Measurements from ENCODE around the gene ELMOD1.

The ELMOD1 gene

DNA sequence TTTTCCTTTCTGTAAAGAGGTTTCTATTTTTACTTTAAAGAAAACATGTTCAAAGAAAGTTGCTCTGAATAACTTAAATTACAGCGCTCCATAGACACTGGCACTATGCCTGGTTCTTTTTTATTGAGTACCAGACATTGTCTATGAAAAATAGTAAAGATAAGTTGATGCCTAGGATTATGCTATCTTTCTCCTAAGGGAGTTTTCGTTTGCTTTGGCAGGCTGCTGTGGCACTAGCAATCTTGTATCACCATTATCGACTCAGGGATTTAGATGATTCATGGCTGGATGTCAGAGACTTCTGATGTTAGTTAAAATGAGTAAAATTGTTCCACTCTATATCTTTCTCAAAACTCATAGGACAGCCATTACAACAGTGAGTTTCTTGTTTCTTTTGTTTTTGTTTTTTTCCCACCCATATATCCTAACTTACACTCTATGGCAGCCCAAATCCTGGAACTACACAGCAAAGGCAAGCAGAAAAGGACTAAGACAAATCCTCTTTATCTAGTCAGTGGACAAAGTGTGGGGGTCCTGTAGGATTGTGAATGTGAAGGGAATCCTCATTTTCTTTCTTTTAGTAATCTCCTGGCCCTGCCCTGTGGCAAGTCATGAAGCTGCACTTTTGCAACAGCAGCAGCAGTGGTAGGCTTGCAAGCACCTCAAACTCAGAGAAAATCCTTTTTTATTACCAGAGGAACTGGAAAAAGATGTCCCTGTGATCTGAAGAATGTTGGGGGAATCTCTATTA, 100.2 kb downstream of the ELMOD1 start:
- DNase-seq, result no peak

DNA sequence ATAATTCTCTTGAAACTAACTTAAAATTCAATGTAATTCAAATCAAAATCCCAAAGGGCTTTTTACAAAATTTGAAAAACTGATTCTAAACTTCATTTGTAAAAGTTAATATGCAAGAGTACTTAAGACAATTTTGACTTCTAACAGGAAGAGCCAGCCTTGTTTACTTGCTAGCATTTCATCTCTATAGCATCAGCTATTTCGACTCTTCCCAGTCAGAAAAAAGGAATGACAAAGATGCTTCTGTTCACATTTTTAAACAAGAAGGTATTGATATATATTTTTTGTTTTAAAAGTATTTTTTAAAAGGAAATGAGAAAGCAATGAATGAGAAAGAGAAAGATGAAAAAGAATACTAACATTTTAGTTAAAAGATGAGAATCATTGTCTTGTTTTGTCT, 104.5 kb downstream of the ELMOD1 start:
- no peak for DNase-seq

DNA sequence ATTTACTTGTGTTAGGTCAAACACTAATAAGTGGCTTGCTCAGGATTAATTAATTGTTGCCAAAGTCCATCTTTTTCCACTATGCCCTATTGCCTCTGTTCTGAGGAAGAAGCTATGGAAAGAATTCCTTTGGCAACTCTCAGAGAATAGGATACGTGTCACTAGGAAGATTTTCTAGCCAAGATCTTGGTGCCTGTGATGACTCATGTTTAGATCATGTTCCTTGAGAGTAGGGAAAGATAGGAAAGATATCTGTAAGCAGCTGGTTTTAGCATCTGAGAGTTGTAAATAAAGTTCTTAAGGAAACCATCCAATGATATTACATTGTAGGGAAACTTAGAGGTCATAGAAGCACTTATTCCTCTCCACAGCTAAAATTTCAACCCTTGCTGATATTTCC, 105.2 kb downstream of the ELMOD1 start:
- DNase-seq, result no peak

DNA sequence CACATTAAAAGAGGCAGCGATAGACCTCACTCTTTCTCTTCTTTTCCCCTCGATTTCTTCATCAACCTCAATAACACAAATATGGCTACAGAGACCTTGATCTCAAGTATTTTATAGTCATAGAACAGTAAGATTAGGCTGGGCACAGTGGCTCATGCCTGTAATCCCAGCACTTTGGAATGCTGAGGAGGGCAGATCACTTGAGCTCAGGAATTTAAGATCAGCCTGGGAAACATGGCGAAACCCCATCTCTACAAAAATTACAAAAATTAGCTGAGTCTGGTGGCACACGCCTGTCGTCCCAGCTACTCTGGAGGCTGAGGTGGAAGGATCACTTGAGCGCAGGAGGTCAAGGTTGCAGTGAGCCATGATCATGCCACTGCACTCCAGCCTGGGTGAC, 106.3 kb downstream of the ELMOD1 start:
- DNase-seq, result no peak

DNA sequence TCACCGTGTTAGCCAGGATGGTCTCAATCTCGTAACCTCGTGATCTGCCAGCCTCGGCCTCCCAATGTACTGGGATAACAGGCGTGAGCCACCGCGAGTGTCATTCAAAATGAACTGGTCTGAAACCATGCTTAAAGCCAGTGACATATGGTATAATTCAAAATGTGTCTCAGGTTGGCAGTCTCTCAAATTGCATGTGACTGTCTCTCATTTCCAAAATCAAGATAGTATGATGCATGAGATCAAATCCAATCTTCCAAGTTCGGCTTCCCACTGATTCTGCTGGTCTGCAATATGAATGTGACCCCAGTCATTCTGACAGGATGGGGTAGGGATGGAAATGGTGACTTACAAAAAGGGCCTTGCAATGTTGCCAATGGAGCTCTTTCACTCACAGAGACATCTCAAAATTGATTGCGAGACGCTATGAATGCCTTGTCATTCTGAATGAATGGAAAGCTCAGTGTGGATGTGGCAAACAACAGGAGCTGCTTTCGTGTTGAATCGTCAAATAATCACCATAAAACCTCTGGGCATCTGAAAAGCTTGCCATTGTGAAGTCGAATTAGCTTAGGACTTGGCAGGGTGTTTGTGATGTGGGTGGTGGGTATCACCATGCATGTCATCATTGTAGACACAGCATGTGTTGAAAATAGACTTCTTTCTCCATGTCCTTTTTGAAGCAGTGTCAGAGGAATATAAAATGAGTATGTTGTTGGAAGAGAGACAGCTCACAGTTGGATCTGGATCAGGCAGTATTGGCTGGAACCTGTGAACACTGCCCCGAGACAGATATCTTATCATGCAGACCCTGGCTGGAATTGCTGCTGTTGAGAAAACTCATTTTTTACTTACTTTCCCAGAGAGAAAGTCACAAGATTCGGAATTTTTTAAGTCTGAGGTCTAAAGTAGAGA, 108.7 kb downstream of the ELMOD1 start:
- DNase-seq, result no peak

DNA sequence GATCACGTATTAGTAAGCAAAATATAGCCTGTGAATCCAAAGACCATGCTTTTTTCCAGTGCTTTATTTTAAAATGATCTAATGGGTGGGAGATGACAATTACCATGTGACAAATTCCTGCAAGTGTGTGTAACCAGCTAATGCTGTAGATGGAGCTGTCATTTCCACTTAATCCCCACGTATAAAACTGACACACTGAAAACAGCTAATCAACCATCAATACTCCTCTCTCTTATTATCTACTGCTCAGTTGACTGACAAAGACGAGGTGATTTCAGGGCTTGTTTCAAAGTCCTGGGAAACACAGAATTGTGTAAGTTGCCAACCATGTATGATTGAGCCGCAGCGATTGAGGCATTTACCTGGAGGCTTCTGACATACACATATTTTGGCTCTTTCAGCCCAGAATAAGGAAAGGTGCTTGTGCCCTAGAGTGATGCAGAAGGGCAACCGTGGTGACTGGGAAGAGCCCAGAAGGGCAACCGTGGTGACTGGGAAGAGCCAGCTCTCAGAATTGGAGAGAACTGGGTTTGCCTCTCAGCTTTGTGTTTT, 111.2 kb downstream of the ELMOD1 start:
- no peak for DNase-seq

DNA sequence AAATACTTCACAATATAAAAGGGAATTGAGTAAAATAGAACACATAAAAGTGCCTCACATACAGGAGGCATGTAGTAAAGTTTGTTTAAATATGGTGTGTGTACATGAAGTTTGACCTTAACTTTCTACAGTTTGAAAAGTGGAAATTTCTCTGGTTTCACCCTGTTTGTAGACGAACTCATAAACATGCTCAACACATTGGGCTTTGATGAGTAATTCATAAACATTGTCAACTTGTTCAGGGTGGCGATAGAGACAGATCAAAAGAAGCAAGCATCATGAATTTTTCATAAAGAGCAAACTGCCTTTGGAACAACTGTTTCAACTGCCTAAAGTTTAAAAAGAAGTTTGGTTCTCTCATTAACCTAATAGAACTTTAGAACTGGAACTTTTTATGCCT, 111.8 kb downstream of the ELMOD1 start:
- DNase-seq, result no peak

DNA sequence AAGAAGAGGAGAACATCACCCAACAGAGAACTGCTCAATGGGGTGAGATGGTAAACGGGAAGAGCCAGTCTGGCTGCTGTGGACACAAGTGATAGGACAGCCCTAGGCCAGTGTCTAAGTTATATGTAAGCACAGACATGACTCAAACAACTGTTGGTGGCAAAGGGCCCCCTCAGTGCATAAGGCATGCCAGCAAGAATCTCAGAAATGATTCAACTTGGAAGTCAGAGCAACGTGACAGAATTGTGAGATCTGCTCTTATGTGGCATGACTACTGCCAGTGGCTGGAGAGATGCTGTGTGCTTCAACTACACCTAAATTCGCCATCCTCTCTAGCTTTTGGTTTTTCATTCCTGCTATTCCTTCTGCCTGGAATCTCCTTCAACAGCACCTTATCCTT, 113.5 kb downstream of the ELMOD1 start:
- no peak for DNase-seq

DNA sequence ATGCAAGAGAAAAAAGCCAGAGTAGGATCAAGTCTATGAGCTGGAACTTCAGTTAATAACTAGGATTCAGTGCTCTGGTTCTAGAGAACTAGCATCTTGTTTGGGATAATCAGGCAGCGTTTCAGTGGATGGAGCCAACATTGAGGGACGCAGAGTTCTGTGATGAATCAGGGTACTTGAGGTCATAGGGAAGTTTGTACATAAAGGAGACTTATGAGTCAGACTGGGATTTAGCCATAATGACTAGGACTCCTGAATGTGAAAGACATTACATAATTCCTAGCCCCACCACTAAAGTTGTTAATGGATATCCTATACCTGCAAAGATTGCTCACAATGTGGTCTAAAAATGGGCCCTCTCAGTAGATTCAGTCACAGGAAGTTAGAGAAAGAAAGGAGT, 114.1 kb downstream of the ELMOD1 start:
- DNase-seq, result no peak

DNA sequence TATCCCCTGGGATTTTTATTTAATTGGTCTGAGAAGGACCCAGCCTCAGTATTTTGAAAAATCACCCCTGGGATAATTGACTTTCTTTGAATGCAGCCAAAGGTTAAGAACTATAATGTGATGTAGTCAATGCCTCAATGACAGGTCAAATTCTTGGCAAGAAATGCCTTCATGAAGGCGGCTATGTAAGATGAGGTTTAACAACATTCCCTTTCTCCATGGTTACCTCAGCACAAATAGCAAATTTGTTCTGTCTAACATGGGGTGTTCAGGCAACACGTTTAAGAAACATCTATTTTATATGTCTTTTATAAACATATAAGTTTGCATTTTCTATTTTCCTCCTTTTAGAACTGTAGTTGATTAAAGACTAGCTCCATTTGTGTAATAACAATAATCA, 115.6 kb downstream of the ELMOD1 start:
- DNase-seq, result no peak

DNA sequence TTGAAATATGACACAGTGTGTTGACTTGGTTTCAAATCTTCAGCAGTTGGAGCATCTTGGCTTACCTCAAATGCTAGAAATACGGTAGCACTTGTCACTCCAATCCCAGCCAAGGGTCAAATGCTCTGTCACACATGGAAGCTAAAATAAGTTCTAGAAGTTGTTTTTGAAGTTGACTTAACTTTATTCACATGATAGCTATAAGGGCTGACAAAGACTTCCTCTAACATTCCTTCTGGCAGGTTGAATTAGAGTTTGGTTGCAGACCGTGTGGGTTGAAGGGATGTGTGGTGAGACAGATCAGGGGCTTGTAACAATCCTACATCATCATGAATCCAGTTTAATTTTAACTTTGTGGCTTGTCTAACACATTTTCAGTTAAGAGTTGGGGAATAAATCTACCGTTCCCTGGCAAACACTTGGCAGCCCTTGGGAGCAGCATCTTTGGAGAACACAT, 116.3 kb downstream of the ELMOD1 start:
- no peak for DNase-seq

DNA sequence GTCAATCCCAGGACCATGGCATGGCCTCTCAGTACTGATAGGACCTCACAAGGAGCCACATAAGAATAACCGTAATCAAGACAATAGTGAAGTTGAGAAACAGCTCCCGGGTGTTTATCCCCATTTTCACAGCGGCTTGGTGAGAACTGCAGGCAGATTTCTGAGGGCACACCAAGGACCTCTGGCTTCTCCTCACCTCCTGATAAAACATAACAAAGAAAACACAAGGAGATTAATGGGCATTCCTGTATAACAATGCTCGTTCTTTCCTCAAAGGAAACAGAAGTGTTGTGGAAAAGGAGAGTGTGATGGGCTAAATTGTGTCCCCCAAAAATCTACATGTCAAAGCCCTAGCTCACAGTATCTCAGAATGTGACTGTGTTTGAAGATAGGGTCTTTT, 116.9 kb downstream of the ELMOD1 start:
- DNase-seq, result no peak

DNA sequence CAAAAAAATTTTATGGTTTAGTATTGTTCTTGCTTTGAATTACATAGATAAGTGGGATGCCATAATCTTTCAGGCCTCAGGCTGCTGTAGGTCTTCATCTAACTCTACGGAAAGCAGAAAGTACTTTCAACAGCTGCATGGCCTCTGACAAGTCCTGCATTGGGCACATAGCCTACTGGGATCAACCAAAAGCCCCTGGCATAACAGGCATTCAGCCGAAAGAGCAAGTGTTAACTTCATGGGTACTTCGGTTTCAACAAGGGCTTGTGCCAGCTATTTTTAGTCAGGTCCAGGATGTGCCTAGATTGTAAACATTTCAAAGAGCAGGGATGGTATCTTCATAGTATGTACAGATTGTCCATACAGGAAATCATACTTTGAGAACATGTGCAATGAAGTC, 117.8 kb downstream of the ELMOD1 start:
- DNase-seq, result no peak

DNA sequence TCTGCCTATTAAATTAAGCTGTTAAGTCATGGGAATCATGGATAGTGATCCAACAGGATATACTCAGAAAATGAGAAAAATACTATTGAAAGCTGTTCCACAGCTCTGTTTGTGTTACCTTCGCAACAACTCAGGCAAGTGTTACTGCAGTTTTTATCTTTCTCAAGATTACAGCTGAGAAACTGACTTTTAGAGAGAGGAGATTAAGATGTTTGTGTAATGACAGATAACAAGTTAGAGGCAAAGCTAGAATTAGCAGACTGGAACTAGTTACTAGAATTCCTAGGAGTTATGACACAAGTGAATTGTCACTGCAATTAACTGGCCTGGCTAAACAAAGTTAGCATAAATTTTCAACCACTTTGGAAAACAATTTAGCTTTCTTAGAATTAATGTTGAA, 119.4 kb downstream of the ELMOD1 start:
- DNase-seq, result no peak

DNA sequence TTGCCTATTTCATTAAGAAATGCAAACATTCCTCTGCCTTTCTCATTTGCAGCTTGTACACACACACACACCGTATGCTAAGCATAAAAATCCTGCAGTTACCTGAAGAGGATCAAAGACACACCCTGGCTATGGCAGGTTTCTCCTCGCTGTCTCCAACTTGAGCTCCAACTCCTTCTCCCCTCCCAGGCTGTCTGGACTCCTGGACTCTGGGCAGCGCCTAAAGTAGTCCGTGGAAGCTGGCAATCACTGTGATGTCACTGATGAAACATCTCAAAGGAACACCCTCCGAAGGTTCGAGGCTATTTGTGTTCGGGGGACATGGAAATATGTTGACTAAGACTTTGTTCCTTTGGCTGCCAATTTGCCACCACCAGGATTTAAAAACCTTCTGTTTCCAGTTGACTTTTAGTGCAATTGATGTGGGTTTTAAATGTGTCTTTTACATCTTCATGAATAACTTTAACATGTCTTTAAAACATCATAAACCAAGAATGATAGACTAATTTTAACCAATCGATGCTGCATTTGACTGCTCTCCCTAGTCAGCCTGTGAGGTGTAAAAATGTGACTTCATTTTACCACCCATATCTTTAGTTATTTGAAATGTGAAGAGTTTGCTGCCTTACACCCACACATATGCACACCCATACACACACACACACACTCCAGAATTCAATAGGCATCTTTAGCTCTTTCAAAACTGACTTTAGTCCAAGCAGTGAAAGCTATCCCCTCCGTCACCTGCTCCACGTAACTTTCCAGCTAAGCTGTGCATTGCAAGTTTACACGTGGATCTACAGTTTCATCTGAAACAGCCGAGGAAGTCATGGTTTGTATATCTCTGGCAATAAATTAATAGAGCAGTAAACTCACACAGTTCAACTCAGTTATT, 121.2 kb downstream of the ELMOD1 start, which contains the start of gene SLN:
Gene SLN (minus strand): TSS at position 196 of the 895 bp plus-strand sequence.
- no peak for DNase-seq

DNA sequence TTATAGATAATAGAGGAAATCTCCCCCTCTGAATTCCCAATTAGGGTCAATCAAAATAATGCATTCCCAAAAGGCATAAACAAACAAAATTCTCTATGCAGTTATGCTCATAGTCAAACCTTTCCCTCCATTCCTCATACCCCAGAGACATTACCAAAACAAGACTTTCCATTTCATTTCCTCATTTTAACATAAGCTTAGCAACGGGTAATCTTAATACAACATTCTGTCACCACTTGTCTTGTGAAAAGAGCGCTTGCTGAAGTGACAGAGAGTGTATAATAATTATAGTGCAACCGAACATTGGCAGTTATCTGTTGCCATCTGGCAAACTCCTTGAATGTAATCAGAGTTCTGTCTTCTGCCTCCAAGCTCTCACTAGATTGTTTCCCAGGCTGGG, 122.1 kb downstream of the ELMOD1 start:
- DNase-seq, result no peak

Measured in NCI-H1436 treated with DMSO at 0.1 percent for 48 hours (cell line).